H1 (cell line): Measurements from ENCODE around the gene DAB2IP. TPM values are rescaled to one million over a fixed set of nuclear protein-coding genes. Genes with fewer than 3 reads are reported as not detected.

Experiments used
- CTCF ChIA-PET: fragments of 300-600 bp; sonication (Branson Sonifier 250); formaldehyde crosslinking; loops from one replicate; lab custom pipeline; 2021; ENCODE audit not compliant: partially characterized antibody; lab: Charles Lee
- POLR2A ChIA-PET: fragments of 300-600 bp; sonication (Branson Sonifier 250); formaldehyde crosslinking; loops from one replicate; lab custom pipeline; 2021; ENCODE audit warnings: inconsistent platforms; ENCODE audit not compliant: partially characterized antibody; lab: Charles Lee
- DNase-seq, 2 experiments: peaks; one replicate each; pipeline versions ENCODE4 v3.0.0 to v3.0.0-alpha.2; 2010 to 2022; ENCODE audit warnings: low spot score in 2 of 2, low read depth in 1 of 2, mixed read lengths in 1 of 2
- FAIRE-seq: peaks from 2 replicates; lab custom pipeline; 2011; peaks lifted over from hg19 to GRCh38; lab: Jason Lieb, UNC
- H2AFZ ChIP-seq: 2 replicates; pipeline ENCODE4 v1.8.1; 2012; ENCODE audit warnings: low read length, inconsistent platforms
- H2AK5ac ChIP-seq: 2 replicates; pipeline ENCODE4 v1.6.1; 2013; ENCODE audit warnings: low read depth, low read length
- H2BK120ac ChIP-seq: replicated peaks from 2 replicates; pipeline ENCODE3; 2013; ENCODE audit warnings: low read depth, low read length, inconsistent platforms
- H2BK12ac ChIP-seq: 2 replicates; pipeline ENCODE4 v1.6.1; 2013; ENCODE audit warnings: low read depth, low read length
- H2BK15ac ChIP-seq: 2 replicates; pipeline ENCODE4 v1.6.1; 2013; ENCODE audit warnings: low read length
- H2BK20ac ChIP-seq: 2 replicates; pipeline ENCODE4 v1.6.1; 2013; ENCODE audit warnings: low read length
- H2BK5ac ChIP-seq: 2 replicates; pipeline ENCODE4 v1.6.1; 2013; ENCODE audit warnings: low read depth, low read length
- H3K14ac ChIP-seq: 2 replicates; pipeline ENCODE4 v1.6.1; 2013; ENCODE audit warnings: inconsistent platforms; ENCODE audit not compliant: insufficient read length
- H3K18ac ChIP-seq: 2 replicates; pipeline ENCODE4 v1.6.1; 2013; ENCODE audit warnings: low read length; ENCODE audit errors: extremely low read depth
- H3K23ac ChIP-seq: 2 replicates; pipeline ENCODE4 v1.6.1; 2013; ENCODE audit warnings: inconsistent platforms; ENCODE audit not compliant: insufficient read length
- H3K23me2 ChIP-seq: 2 replicates; pipeline ENCODE4 v1.6.1; 2013; ENCODE audit warnings: low read depth, low read length
- H3K27ac ChIP-seq: 2 replicates; pipeline ENCODE4 v1.6.1; 2011; ENCODE audit warnings: low read depth, low read length, inconsistent platforms
- H3K27me3 ChIP-seq, 4 experiments: replicated peaks in 1 of 4; 1 replicate in 1 of 4; 2 replicates in 3 of 4; pipeline versions ENCODE4 v1.6.1 to v1.8.1; 2011 to 2013; ENCODE audit warnings: low read length in 3 of 4, mild to moderate bottlenecking in 3 of 4, inconsistent platforms in 2 of 4, mixed read lengths in 2 of 4, moderate library complexity in 1 of 4; ENCODE audit not compliant: control insufficient read depth in 3 of 4, insufficient read depth in 3 of 4; ENCODE audit errors: extremely low read depth in 1 of 4
- H3K36me3 ChIP-seq, 4 experiments: 2 replicates each; pipeline versions ENCODE4 v1.6.1 to v1.8.1; 2011 to 2013; ENCODE audit warnings: mild to moderate bottlenecking in 4 of 4, low read length in 3 of 4, moderate library complexity in 2 of 4, control low read depth in 1 of 4, inconsistent platforms in 1 of 4; ENCODE audit not compliant: insufficient read depth in 4 of 4, control insufficient read depth in 2 of 4
- H3K4ac ChIP-seq: replicated peaks from 2 replicates; pipeline ENCODE3; 2013; ENCODE audit warnings: low read length, low read depth, mixed read lengths, inconsistent platforms; ENCODE audit not compliant: insufficient read length
- H3K4me1 ChIP-seq, 4 experiments: replicated peaks in 1 of 4; 1 replicate in 1 of 4; 2 replicates in 3 of 4; pipeline versions ENCODE4 v1.6.1 to v1.8.1; 2011 to 2013; ENCODE audit warnings: low read length in 3 of 4, inconsistent platforms in 2 of 4, mixed read lengths in 1 of 4; ENCODE audit not compliant: insufficient read depth in 4 of 4, control insufficient read depth in 3 of 4
- H3K4me2 ChIP-seq, 2 experiments: 2 replicates each; pipeline versions ENCODE4 v1.6.1 to v1.8.1; 2011 to 2013; ENCODE audit warnings: low read depth in 2 of 2, low read length in 2 of 2, control low read depth in 1 of 2, inconsistent platforms in 1 of 2, mild to moderate bottlenecking in 1 of 2; ENCODE audit not compliant: insufficient read depth in 1 of 2
- H3K4me3 ChIP-seq, 4 experiments: fragments of 200-600, 300-600 bp in 1 of 4; sonication (generic), shearing (Covaris generic), sonication (Bioruptor Twin) in 1 of 4; 2 replicates each; pipeline versions ENCODE4 v1.5.1 to v1.8.1; 2011 to 2016; ENCODE audit warnings: low read length in 4 of 4, low read depth in 3 of 4, control low read depth in 2 of 4, inconsistent platforms in 2 of 4, mild to moderate bottlenecking in 2 of 4, mixed read lengths in 1 of 4, moderate library complexity in 1 of 4; ENCODE audit not compliant: insufficient read depth in 2 of 4; ENCODE audit errors: extremely low read depth in 1 of 4
- H3K56ac ChIP-seq: replicated peaks from 2 replicates; pipeline ENCODE3; 2013; ENCODE audit warnings: low read depth, mild to moderate bottlenecking, mixed read lengths, low read length, inconsistent platforms; ENCODE audit not compliant: insufficient read length
- H3K79me1 ChIP-seq: 2 replicates; pipeline ENCODE4 v1.6.1; 2013; ENCODE audit warnings: low read depth, low read length, control low read depth
- H3K79me2 ChIP-seq, 2 experiments: 2 replicates each; pipeline versions ENCODE4 v1.6.1 to v1.8.1; 2012 to 2013; ENCODE audit warnings: low read length in 2 of 2, mild to moderate bottlenecking in 2 of 2, inconsistent platforms in 1 of 2; ENCODE audit not compliant: insufficient read depth in 2 of 2, control insufficient read depth in 1 of 2
- H3K9ac ChIP-seq, 4 experiments: replicated peaks in 1 of 4; 1 replicate in 1 of 4; 2 replicates in 3 of 4; pipeline versions ENCODE4 v1.6.1 to v1.8.1; 2011 to 2013; ENCODE audit warnings: low read depth in 3 of 4, low read length in 3 of 4, control low read depth in 2 of 4, mild to moderate bottlenecking in 2 of 4, moderate library complexity in 2 of 4, inconsistent platforms in 1 of 4; ENCODE audit errors: extremely low read depth in 1 of 4
- H3K9me3 ChIP-seq, 2 experiments: 2 replicates each; pipeline versions ENCODE4 v1.6.1 to v1.8.1; 2012 to 2013; ENCODE audit warnings: mild to moderate bottlenecking in 2 of 2, moderate library complexity in 2 of 2, control low read depth in 1 of 2, inconsistent platforms in 1 of 2, low read depth in 1 of 2, low read length in 1 of 2, mixed read lengths in 1 of 2; ENCODE audit not compliant: insufficient read depth in 2 of 2
- H4K20me1 ChIP-seq, 2 experiments: replicated peaks in 1 of 2; 2 replicates each; pipeline versions ENCODE3 to v1.8.1; 2011 to 2013; ENCODE audit warnings: inconsistent platforms in 2 of 2, low read length in 2 of 2, mild to moderate bottlenecking in 1 of 2; ENCODE audit not compliant: insufficient read depth in 2 of 2, control insufficient read depth in 1 of 2
- H4K5ac ChIP-seq: 2 replicates; pipeline ENCODE4 v1.6.1; 2013; ENCODE audit warnings: low read length, low read depth, mixed read lengths, inconsistent platforms; ENCODE audit not compliant: insufficient read length
- H4K8ac ChIP-seq: 2 replicates; pipeline ENCODE4 v1.8.0; 2013; ENCODE audit warnings: mild to moderate bottlenecking, moderate library complexity, low read length, inconsistent platforms; ENCODE audit not compliant: insufficient read depth; ENCODE audit errors: extremely low read depth
- H4K91ac ChIP-seq: replicated peaks from 2 replicates; pipeline ENCODE3; 2013; ENCODE audit warnings: low read length, mixed read lengths, inconsistent platforms; ENCODE audit not compliant: insufficient read length
- BRCA1 ChIP-seq: IDR thresholded peaks from 2 replicates; pipeline ENCODE4 v1.6.1; 2012; ENCODE audit warnings: low read depth, low read length, improper control_type of control experiment
- CBX5 ChIP-seq: fragments of 300-800, 300-1000 bp; sonication (generic); IDR thresholded peaks from 2 replicates; pipeline ENCODE4 v1.7.1; 2016; ENCODE audit warnings: antibody characterized with exemption, low read length, low read depth
- CEBPB ChIP-seq: IDR thresholded peaks from 2 replicates; pipeline ENCODE4 v1.6.1; 2012; ENCODE audit warnings: low read depth, low read length
- CTBP2 ChIP-seq: IDR thresholded peaks from 2 replicates; pipeline ENCODE4 v1.7.0; 2011; ENCODE audit warnings: borderline replicate concordance, mild to moderate bottlenecking, moderate library complexity, mixed read lengths, low read length; ENCODE audit not compliant: insufficient read depth, insufficient read length
- EP300 ChIP-seq, 2 experiments: IDR thresholded peaks; 1 replicate in 1 of 2; 2 replicates in 1 of 2; pipeline ENCODE4 v1.6.1; 2011 to 2012; ENCODE audit warnings: low read depth in 2 of 2, low read length in 2 of 2, mild to moderate bottlenecking in 2 of 2, borderline replicate concordance in 1 of 2, inconsistent platforms in 1 of 2, moderate library complexity in 1 of 2
- NRF1 ChIP-seq: IDR thresholded peaks from 2 replicates; pipeline ENCODE4 v1.6.1; 2011; ENCODE audit warnings: mild to moderate bottlenecking, low read depth, low read length, improper control_type of control experiment
- POU5F1 ChIP-seq: IDR thresholded peaks from 2 replicates; pipeline ENCODE4 v1.6.1; 2011; ENCODE audit warnings: low read depth, mild to moderate bottlenecking, low read length, moderate library complexity
- RAD21 ChIP-seq, 2 experiments: IDR thresholded peaks in 1 of 2; conservative IDR thresholded peaks in 1 of 2; 2 replicates each; pipeline ENCODE4 v1.6.1; 2011; ENCODE audit warnings: low read depth in 2 of 2, low read length in 2 of 2, improper control_type of control experiment in 1 of 2, inconsistent platforms in 1 of 2, mild to moderate bottlenecking in 1 of 2, moderate library complexity in 1 of 2
- RBBP5 ChIP-seq: IDR thresholded peaks from 2 replicates; pipeline ENCODE4 v1.7.1; 2012; ENCODE audit warnings: low read depth, mild to moderate bottlenecking, inconsistent platforms, low read length, moderate library complexity, borderline replicate concordance
- SIRT6 ChIP-seq: IDR thresholded peaks from one replicate; pipeline ENCODE4 v1.7.1; 2012; ENCODE audit warnings: low read length, inconsistent platforms
- WGBS, 2 experiments: shearing (Covaris generic) in 1 of 2; methylation state at CpG; one replicate each; pipeline versions ENCODE4 v1.1.6 to v1.1.7; 2013 to 2015; ENCODE audit warnings: low lambda C conversion rate in 2 of 2, mixed read lengths in 2 of 2, inconsistent platforms in 1 of 2, low coverage in 1 of 2, missing lambda C conversion rate in 1 of 2; ENCODE audit not compliant: insufficient replicate concordance in 2 of 2, insufficient coverage in 1 of 2, insufficient read length in 1 of 2; ENCODE audit errors: extremely low coverage in 1 of 2, missing lambda C conversion rate in 1 of 2; 5-methylcytosine and 5-hydroxymethylcytosine counted together
- polyA plus RNA-seq, 7 experiments: library from polyadenylated mRNA; depleted of rRNA in 3 of 7; stranded (reverse) in 5 of 7; unstranded in 2 of 7; fragments of >200 nt in 5 of 7; fragments of 200-250 nt in 2 of 7; gene quantifications; 1 replicate in 5 of 7; 2 replicates in 1 of 7; 4 replicates in 1 of 7; pipeline versions ENCODE4 v1.2.1 to v1.2.3, GENCODE V29; 2011 to 2013; ENCODE audit warnings: missing spikeins in 2 of 7, mixed read lengths in 2 of 7
- total RNA-seq: library from RNA; stranded (reverse); fragmentation: NEBNext Ultra II Directional; extraction: Animal tissue kit (Norgen Biotek cat#: 25700); gene quantifications from 2 replicates; pipeline ENCODE4 v1.2.1, GENCODE V29; 2021

The DAB2IP gene
- total and polyA plus RNA-seq, 2 of the 8 experiments (the other 6 are each of a cell fraction or from before 2014, with no cell fraction given): 19.7 to 39.5 TPM

DNA sequence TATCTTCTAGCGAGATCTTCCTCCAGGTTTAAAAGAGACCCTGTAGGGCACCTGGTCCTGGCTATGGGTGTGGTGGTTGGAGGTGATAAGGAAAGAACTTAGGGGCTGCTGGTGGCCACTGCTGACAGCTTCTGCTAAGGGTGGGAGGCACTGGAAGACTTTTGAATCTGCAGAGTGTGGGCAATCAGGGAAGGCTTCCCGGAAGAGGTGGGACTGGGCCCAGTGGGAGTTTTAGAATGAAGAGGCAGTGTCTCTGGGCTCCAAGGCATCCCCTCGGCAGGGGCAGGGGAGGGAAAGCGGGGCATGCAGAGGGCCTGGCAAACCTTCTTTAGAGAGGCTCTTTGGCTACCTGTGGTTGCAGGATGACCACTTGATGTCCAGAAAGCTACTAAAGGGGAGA lies 23.0 kb upstream of the DAB2IP start:
- Histone ChIP-seq H3K18ac (no peak overlapping the region), H2AFZ (no peak overlapping the region), H3K23ac (no peak overlapping the region), H3K79me1 (peaks cover 3% of the 10 kb centered on the region; the same call in 1 of the 2 replicates), H2BK5ac (no peak overlapping the region), H4K20me1 (peaks cover 0 to 2% of the 10 kb centered on the region in 2 experiments), H2AK5ac (no peak overlapping the region), H3K79me2 (no peaks in the 10 kb centered on the region), H3K56ac (no peak overlapping the region), H2BK20ac (no peak overlapping the region), H3K4me2 (no peak overlapping the region), H3K4ac (no peak overlapping the region), H3K27me3 (no peaks in the 10 kb centered on the region), H3K9me3 (no peaks in the 10 kb centered on the region), H4K91ac (no peak overlapping the region), H3K27ac (no peak overlapping the region), H3K14ac (no peak overlapping the region), H4K5ac (no peak overlapping the region), H2BK15ac (no peak overlapping the region), H3K23me2 (no peaks in the 10 kb centered on the region), H3K36me3 (no peaks in the 10 kb centered on the region), H2BK120ac (no peak overlapping the region), H3K9ac (no peak overlapping the region), H4K8ac (no peak overlapping the region), H3K4me3 (no peak overlapping the region), H2BK12ac (no peak overlapping the region), H3K4me1 (no peaks in the 10 kb centered on the region; a peak in 1 of 7 replicates)
- FAIRE-seq: no peak
- POLR2A ChIA-PET: no interaction called here
- WGBS, 2 experiments: 77% methylated on average over 4 of the region's 4 CpGs; no CpG with 5 or more reads in 1 of the 2 experiments
- no peak for DNase-seq
- TF ChIP-seq RAD21 (IDR thresholded peaks at IDR 0.05 in 1 of 2, conservative IDR thresholded peaks at IDR 0.05 in 1 of 2; ENCODE audit: low read depth in 2 of 2, low read length in 2 of 2) (no peak), BRCA1 (no peak), EP300 (IDR thresholded peaks at IDR 0.05; ENCODE audit: borderline replicate concordance in 1 of 2, low read depth in 2 of 2, low read length in 2 of 2) (no peak), CEBPB (no peak), RBBP5 (no peak), CTBP2 (no peak), CBX5 (no peak), NRF1 (no peak), SIRT6 (no peak), POU5F1 (no peak)
- CTCF ChIA-PET: interaction anchor here (0.9 to 24.2 kb wide), 10 partner anchors 10 to 302 kb away, joined by 3 to 670 read pairs (median 4); no protein-coding TSS in a partner anchor
